Fibroblast of skin of right quadriceps (primary cell): ENCODE measurements around the gene PHGDH.
"Not testable (repeated sequence)": the region's sequence is repeated elsewhere in the genome, so short reads cannot be mapped to it uniquely, and the experiment has no call there.

Experiments
- DNase-seq: peaks from one replicate; pipeline ENCODE4 v3.0.0-alpha.2; 2013

PHGDH gene

GRCh38 chr1:119700326-119700725, 11.4 kb upstream of the PHGDH start:
- DNase-seq: no peak

DNA sequence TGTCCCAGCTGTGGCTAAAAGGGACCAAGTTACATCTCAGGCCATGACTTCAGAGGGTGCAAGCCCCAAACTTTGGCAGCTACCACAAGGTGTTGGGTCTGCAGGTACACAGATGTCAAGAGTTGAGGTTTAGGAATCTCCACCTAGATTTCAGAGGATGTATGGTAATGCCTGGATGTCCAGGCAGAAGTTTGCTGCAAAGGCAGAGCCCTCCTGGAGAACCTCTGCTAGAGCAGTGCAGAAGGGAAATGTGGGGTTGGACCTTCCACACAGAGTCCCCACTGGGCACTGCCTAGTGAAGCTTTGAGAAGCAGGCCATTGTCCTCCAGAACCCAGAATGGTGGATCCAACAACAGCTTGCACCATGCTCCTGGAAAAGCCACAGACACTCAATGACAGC, 10.1 kb upstream of the PHGDH start:
- DNase-seq: no peak

- DNase-seq: peak; percentile 87
These were observed 9.3 kb upstream of the PHGDH start for GRCh38 chr1:119702384-119702783.

- no peak for DNase-seq
These were observed 7.9 kb upstream of the PHGDH start for GRCh38 chr1:119703666-119704450.

DNA sequence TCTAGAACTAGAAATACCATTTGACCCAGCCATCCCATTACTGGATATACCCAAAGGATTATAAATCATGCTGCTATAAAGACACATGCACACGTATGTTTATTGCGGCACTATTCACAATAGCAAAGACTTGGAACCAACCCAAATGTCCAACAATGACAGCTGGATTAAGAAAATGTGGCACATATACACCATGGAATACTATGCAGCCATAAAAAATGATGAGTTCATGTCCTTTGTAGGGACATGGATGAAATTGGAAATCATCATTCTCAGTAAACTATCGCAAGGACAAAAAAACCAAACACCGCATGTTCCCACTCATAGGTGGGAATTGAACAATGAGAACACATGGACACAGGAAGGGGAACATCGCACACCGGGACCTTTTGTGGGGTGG, 5.1 kb upstream of the PHGDH start:
- DNase-seq: not testable (repeated sequence)

DNA sequence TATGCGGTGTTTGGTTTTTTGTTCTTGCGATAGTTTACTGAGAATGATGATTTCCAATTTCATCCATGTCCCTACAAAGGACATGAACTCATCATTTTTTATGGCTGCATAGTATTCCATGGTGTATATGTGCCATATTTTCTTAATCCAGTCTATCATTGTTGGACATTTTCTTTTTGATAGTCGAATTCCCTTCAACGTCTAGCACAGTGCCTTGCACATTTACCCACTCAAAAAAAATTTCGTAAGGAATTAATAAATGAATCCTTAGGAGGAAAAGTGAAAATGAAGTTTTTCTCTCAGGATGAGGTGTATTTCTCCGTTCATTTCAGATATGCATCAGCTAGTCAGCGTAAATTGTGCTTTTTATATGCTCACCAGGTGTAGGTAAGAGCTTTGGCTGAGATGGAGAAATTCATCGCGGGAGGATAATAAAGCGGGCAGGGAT, 354 bp upstream of the PHGDH start:
- DNase-seq: not testable (repeated sequence)

DNA sequence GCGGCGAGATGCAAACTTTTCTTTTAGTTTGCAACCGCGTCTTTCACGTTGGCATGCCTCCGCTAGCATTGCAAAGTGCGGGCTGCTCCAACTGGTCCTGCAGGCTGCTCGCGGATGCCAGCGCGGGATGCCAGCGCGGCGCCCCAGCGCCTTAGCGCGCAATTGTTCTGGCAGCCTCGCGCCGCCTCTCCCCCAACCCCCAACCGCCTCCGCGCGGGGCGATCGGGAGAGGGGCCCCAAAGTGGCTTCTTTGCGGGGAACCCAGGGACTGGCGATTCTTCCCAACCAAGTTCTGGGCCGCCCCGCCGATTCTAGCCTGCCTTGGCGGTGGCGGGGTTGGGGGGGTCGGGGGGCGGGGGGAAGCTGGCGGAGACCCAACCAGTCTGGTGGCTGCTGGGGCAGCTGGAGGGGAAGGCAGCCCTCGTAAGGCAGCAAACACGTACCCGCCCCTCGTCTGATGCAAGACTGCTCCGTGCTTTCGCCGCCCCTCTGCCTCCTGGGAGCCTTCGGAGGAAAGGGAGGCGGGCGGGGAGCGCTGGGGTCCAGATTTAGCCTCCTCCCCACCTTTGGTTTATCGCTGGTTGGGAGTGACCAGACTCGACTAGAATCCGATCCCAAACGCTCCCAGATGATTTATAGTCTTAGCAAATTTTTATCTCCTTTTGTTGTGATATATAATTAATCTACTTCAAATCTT, 756 bp downstream of the PHGDH start:
- peak; percentile 97 for DNase-seq

- DNase-seq: peak; percentile 44
These were observed 1.5 kb downstream of the PHGDH start for GRCh38 chr1:119713039-119713748.

- peak; percentile 28 for DNase-seq
These were observed 2.2 kb downstream of the PHGDH start for GRCh38 chr1:119713749-119714456.

- peak; percentile 19 for DNase-seq
These were observed 2.8 kb downstream of the PHGDH start for GRCh38 chr1:119714583-119714982.

GRCh38 chr1:119715542-119715941, 3.8 kb downstream of the PHGDH start:
- DNase-seq: peak; percentile 65

- no peak for DNase-seq
These were observed 6.7 kb downstream of the PHGDH start for GRCh38 chr1:119718409-119718808.

DNA sequence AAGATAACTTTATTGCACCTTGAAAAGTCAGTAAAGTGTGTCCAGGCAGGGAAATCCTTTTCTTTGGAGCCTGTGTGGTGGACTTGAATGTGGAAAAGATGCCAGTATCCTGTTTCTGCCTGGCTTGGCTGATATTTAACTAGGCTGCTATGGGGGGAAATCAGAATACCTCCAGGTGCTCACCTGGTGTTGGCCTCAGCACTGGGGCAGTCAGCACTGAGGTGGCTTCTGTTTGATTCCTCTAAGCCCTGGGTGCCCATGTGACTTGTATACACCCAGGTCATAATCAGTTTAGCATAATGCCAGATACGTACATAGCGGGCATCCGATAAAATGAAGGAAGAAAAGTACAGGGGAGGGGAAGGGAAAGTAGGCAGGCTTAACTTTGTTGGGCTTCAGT, 7.2 kb downstream of the PHGDH start:
- no peak for DNase-seq

DNA sequence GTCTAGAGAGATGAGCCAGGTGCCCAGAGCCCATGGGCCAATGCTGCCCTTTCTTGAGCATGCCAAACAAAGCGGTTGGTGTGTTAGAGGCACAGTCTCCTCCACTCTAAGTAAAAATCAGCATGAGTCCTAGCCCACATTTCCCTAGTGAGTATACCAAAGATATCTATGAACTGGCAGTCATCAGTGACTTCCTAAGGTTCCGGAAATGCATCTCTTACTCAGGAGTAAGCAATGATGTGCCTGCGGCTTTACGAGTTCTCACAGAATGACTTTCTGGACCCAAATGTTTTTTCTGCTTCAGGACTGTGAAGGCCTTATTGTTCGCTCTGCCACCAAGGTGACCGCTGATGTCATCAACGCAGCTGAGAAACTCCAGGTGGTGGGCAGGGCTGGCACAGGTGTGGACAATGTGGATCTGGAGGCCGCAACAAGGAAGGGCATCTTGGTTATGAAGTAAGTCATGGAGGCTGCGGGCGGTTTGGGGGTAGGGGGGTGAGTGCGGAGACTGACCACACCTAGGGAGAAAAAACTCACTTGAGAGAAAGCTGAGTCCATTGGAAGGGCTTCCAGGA, 9.2 kb downstream of the PHGDH start:
- no peak for DNase-seq

DNA sequence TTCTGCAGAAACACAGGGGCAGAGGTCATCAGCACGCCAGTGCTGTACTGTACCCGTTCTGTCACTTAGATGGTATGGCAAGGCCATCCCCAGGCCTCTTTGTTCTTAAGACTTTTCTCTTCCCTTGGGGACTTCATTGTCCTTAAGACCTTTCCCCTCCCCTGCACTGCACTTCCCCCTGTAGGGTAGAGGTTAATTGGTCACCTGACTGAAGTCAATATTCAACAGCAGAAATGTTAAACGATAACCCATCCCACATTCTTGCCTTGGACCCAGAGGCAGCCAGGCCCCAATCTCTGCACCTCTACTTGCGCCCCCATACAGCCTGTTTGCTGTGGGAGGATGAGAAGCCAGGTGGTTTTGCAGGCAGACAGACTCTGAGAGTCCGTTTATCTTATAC, 10.2 kb downstream of the PHGDH start:
- no peak for DNase-seq

- DNase-seq: no peak
These were observed 13.0 kb downstream of the PHGDH start for GRCh38 chr1:119724611-119725218.

GRCh38 chr1:119725626-119726025, 13.9 kb downstream of the PHGDH start:
- DNase-seq: no peak

DNA sequence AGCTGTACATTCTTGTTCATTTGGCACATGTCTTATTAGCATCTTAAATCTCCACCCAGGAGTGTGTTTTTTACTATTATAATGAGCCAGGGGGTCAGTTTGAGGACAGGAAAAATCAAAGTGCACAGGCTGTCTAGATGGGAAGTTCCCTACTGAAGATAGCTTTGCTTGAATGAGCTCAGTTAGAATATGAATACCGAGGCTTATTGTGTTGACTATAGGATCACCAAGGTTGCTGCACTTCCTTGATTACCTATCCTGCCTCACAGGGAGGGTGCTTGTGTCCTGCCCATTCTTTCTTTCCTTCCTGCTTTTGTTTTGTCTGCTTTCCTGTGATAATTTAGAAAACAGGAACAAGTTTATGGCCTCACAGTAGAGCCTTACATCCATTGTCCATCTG, 16.3 kb downstream of the PHGDH start:
- DNase-seq: no peak

DNA sequence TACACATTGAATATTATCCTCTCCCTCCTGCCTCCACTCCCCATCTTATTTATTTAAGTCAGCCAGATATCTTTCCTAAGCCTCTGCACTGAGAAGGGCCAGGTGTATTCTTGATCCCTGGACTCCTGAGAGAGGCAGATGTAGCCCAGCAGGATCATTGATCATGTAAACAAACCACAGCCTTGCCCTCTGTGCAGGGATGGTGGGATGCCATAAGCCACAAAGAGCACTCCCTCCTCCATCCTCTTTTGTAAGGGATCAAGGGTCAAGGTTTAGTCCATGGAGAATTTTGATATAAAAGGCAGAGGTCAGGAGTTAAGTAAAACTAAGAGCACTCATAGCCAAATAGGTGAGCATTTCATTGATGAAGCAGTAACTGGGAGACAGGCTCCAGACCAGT, 17.3 kb downstream of the PHGDH start:
- no peak for DNase-seq

- DNase-seq: no peak
These were observed 19.3 kb downstream of the PHGDH start for GRCh38 chr1:119731060-119731459.

DNA sequence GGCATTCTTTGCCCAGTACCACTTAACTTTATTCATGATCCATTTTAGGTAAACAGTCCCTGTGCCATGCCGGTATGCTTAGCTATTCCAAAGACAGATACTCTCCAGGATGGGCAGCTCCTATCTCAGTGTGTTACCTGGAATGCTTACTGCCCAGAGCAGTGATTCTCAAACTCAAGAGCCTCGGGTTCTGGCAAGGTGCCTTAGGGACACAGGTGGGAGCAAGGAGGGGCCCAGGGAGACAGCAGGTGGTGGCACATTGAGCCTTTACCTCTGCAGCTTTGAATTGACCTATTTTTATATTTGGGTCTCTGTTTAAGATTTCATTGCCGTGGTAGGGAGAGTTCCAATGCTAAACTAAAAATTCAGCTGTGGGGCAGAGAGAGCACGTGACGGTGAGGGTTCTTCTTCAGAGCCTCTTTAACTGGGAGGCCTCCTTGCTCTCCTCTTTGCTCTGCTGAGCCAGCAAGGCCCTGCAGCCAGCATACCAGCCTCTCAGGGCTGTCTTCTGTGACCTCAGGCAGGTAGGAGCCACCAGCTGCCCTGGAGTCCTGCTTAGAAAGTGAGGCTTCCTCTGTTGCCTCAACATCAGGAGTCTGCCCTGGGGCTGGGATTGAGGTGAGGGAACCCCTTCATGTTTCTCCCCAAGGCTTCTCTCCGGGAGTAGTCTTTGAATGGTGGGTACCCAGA, 20.2 kb downstream of the PHGDH start:
- no peak for DNase-seq
